ENCODE data around the gene HMGN5. TPM values are rescaled to one million over a fixed set of nuclear protein-coding genes. Genes with fewer than 3 reads are reported as not detected.

HMGN5 gene
- total RNA-seq, 1 donor from 2014 or later = 0.17 TPM

DNA sequence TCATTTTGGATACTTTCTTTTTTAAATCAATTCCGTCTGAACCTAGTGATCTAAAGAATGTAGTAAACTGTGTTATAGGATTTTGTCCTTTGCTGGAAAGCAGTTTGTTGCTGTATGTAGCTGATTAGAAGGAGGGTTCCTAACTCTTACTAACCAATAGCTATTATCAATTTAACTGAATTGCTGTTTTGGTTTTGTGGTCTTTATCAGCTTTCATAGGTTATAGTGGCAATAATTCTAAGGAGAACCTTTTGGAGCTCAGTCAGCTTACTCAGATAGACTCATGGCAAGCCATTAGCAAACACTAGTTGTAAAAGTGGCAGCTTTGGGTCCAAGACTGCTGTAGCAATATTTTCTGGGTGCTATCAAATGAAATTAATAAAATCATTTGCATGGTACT lies 29.8 kb upstream of the HMGN5 start:
- no peak overlapping the region for H3K4me3 ChIP-seq (ENCODE audit: low read depth, low read length)
- no peak for DNase-seq (ENCODE audit: low read depth)
- TF ChIP-seq, protein P1, sequence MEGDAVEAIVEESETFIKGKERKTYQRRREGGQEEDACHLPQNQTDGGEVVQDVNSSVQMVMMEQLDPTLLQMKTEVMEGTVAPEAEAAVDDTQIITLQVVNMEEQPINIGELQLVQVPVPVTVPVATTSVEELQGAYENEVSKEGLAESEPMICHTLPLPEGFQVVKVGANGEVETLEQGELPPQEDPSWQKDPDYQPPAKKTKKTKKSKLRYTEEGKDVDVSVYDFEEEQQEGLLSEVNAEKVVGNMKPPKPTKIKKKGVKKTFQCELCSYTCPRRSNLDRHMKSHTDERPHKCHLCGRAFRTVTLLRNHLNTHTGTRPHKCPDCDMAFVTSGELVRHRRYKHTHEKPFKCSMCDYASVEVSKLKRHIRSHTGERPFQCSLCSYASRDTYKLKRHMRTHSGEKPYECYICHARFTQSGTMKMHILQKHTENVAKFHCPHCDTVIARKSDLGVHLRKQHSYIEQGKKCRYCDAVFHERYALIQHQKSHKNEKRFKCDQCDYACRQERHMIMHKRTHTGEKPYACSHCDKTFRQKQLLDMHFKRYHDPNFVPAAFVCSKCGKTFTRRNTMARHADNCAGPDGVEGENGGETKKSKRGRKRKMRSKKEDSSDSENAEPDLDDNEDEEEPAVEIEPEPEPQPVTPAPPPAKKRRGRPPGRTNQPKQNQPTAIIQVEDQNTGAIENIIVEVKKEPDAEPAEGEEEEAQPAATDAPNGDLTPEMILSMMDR (conservative IDR thresholded peaks at IDR 0.05; ENCODE audit: low read depth, low read length) = no peak

GRCh38 chrX:81229901-81230300 lies 28.2 kb upstream of the HMGN5 start:
- TF ChIP-seq, protein P1 (conservative IDR thresholded peaks at IDR 0.05; ENCODE audit: low read depth, low read length) = no peak
- no peak for DNase-seq (ENCODE audit: low read depth)
- no peak overlapping the region for H3K4me3 ChIP-seq (ENCODE audit: low read depth, low read length)

GRCh38 chrX:81229229-81229628 lies 27.5 kb upstream of the HMGN5 start:
- no peak overlapping the region for H3K4me3 ChIP-seq (ENCODE audit: low read depth, low read length)
- DNase-seq (ENCODE audit: low read depth) = no peak
- TF ChIP-seq, protein P1 (conservative IDR thresholded peaks at IDR 0.05; ENCODE audit: low read depth, low read length) = no peak

- no peak overlapping the region for H3K4me3 ChIP-seq (ENCODE audit: low read depth, low read length)
- TF ChIP-seq, protein P1 (conservative IDR thresholded peaks at IDR 0.05; ENCODE audit: low read depth, low read length) = no peak
- DNase-seq (ENCODE audit: low read depth) = no peak
Measured at GRCh38 chrX:81215685-81216084, 14.0 kb upstream of the HMGN5 start.

GRCh38 chrX:81208916-81209315 lies 7.2 kb upstream of the HMGN5 start:
- no peak overlapping the region for H3K4me3 ChIP-seq (ENCODE audit: low read depth, low read length)
- DNase-seq (ENCODE audit: low read depth) = no peak
- TF ChIP-seq, protein P1 (conservative IDR thresholded peaks at IDR 0.05; ENCODE audit: low read depth, low read length) = no peak

DNA sequence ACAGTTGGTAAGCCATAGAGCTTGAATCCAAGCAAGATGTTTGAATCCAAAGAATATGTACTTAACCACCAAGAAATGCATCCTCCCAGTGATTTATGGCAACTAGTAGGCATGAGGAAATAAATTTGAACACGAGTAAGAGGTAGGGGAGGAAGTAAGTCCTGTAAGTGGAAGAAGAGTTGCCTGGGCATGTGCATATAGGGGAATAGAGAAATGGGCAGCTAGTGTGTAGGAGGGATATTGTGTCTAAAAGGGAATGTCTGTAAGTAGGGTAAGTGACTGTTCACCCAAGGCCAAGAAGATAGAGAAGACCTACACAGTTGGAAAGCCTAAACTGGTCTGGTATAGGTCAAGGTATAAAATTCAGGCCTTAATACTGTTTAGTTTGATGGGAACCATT lies 4.8 kb upstream of the HMGN5 start:
- DNase-seq (ENCODE audit: low read depth) = no peak
- H3K4me3 ChIP-seq (ENCODE audit: low read depth, low read length) = no peak overlapping the region
- TF ChIP-seq, protein P1 (conservative IDR thresholded peaks at IDR 0.05; ENCODE audit: low read depth, low read length) = no peak

- no peak for DNase-seq (ENCODE audit: low read depth)
- TF ChIP-seq, protein P1 (conservative IDR thresholded peaks at IDR 0.05; ENCODE audit: low read depth, low read length) = no peak
- H3K4me3 ChIP-seq (ENCODE audit: low read depth, low read length) = no peak overlapping the region
Measured at GRCh38 chrX:81205551-81205950, 3.8 kb upstream of the HMGN5 start.

Data from epithelial cell of proximal tubule (primary cell).